NCI-H748 (cell line): ENCODE measurements around the gene NUDT5.
"Not testable (repeated sequence)": the region's sequence is repeated elsewhere in the genome, so short reads cannot be mapped to it uniquely, and the experiment has no call there.

Experiments
- DNase-seq: peaks from one replicate; lab custom pipeline; 2025; ENCODE audit not compliant: unreplicated experiment; lab: John Stamatoyannopoulos, UW

The NUDT5 gene

DNA sequence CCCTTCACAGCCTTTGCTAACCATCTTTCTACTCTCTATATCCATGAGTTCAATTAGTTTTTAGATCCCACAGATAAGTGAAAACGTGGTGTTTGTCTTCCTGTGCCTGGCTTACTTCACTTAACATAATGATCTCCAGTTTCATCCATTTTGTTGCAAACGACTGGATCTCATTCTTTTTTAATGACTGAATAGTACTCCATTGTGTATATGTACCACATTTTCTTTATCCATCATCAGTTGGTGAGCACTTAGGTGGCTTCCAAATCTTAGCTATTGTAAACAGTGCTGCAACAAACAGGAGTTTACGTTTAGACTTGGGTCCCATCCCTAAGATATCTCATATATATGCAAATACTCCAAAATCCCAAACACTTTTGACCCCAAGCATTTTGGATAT, 9.4 kb upstream of the NUDT5 start:
- no peak for DNase-seq

- no peak for DNase-seq
These were observed 6.5 kb upstream of the NUDT5 start for GRCh38 chr10:12202226-12202625.

- DNase-seq, result no peak
These were observed 5.9 kb upstream of the NUDT5 start for GRCh38 chr10:12201543-12201942.

DNA sequence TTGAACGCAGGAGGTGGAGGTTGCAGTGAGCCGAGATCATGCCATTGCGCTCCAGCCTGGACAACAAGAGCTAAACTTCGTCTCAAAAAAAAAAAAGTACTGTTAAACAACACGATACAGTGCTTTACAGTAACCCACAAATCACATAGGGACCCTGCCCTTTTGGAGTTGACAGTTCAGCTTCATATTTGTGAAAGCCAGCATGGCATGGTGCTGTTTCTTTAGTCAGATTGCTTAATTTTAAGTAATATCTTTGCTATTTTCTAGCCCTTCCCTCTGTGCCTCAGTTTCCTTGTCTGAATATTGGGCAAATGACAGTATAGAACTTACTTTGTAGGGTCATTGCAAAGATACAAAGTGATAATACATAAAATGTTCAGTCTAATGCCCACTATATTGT, 5.2 kb upstream of the NUDT5 start:
- no peak for DNase-seq

DNA sequence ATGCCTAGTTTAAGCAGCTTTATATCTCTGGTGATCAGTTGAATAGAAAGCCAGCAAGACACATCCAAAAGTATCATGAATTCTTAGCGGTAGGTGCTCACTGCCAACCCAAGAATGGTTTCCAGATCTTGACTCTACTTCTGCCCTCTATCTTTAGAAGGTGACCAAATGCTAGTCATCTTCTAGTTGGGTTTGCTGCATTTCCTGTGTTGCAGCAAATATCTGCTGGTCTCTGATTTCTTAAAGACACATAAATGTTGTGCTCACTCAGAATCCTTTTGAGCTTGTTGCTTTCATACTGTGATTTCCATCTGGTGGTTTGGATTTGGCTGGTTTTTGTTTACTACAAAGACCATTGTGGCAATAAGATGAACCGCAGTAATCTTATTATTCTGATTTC, 2.5 kb upstream of the NUDT5 start:
- no peak for DNase-seq

GRCh38 chr10:12196531-12197211, 980 bp upstream of the NUDT5 start:
- no peak for DNase-seq

DNA sequence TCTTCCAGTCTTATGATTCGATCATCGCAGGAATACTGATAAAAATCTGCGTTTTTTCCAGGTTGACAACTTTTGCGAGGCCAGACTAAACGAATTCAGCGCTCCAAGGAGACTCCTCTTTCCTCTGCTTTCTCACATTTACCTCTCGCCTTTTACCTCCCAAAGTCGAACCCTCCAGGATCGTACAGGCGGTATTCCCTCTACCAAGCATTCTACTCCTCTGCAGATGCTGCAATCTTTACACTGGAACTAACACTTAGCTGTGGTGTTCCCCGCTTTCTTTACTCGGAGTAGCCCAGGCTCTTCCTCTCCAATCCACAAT, 449 bp downstream of the NUDT5 start:
- no peak for DNase-seq

- peak; percentile 20 for DNase-seq
These were observed 879 bp downstream of the NUDT5 start for GRCh38 chr10:12194752-12195271.

DNA sequence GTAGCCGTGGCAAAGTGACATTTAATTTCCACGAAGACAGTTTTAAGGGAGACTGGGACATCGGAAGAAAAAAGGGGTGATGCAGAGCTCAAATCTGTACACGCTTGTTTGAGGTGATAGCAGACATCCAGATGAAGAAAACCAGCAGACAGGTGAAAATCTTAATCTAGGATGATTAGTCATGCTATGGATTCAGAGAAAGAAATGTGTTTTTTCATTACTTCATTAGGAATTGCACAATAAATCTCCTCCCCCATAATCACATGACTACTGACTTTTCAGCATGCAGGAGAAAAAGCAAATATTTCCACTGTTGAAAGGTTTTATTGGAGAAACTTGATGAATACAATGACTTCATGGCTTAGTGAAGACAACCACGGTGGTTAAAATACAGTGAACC, 2.5 kb downstream of the NUDT5 start:
- no peak for DNase-seq

GRCh38 chr10:12191715-12192114, 4.0 kb downstream of the NUDT5 start:
- no peak for DNase-seq

GRCh38 chr10:12189426-12189825, 6.3 kb downstream of the NUDT5 start:
- DNase-seq, result no peak

GRCh38 chr10:12188656-12189055, 7.0 kb downstream of the NUDT5 start:
- DNase-seq, result no peak

- no peak for DNase-seq
These were observed 8.3 kb downstream of the NUDT5 start for GRCh38 chr10:12187321-12187905.

DNA sequence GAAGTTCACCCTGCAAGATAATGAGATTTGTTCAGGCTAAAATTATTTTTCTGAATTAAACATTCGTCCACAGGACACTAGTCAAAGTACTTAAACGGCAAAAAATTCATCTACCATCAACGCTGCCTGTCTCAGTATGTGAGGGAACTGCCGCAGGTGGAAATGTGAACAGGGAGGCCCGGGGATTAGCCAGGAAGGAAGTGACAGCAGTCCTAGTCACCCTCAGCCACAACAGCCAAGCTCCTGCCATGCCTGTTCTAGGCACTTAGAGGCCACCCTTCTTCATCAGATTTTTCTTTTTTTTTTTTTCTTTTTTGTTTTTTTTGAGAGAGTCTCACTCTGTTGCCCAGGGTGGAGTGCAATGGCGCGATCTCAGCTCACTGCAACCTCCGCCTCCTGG, 9.4 kb downstream of the NUDT5 start:
- DNase-seq, result no peak

DNA sequence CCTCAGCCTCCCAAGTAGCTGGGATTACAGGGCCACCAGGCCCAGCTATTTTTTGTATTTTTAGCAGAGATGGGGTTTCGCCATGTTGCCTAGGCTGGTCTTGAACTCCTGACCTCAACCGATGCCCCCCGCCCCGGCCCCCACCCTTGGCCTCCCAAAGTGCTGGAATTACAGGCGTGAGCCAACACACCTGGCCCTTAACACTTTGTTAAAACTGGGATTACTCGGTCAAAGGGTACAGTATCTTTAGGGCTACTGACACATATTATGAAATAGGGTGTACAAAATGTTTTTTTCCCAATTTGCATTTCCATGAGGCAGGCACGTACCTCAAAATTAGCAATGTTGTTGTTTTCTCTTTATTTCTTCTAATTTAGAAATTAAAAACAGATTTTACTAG, 11.5 kb downstream of the NUDT5 start:
- no peak for DNase-seq

- DNase-seq, result no peak
These were observed 14.5 kb downstream of the NUDT5 start for GRCh38 chr10:12181065-12181775.

- no peak for DNase-seq
These were observed 15.3 kb downstream of the NUDT5 start for GRCh38 chr10:12180221-12180974.

DNA sequence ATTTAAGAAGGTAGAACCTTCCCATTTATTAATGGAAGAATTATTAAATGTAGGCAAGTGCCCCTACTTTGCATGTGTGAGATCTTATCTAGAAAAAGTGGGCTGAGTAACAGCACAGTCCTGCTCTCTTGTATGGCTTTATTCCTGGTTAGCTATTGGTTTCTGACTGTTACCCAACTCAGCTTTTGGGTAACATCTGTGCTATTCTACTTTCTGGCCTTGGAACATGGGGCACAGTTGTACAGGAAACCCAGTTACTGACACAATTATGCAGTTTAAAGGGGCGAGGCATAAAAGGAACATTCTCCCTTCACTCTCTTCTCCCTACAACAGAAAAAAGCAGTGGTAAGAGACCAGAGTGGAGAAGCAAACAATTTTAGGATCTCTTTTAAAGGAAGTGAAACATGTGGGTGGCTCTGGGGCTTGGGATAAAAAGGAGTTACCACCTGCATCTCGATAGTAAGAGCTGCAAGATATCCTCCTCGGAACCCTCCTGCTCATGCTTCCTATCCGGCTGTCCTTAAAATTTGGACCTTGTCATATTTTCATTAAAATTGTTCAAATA, 16.0 kb downstream of the NUDT5 start:
- no peak for DNase-seq

GRCh38 chr10:12177642-12178041, 18.0 kb downstream of the NUDT5 start:
- DNase-seq, result no peak

GRCh38 chr10:12171512-12171911, 24.2 kb downstream of the NUDT5 start:
- DNase-seq, result not testable (repeated sequence)

GRCh38 chr10:12165999-12166775, 29.5 kb downstream of the NUDT5 start:
- no peak for DNase-seq
